ENCODE results near the gene DMTF1. TPM values are rescaled to one million over a fixed set of nuclear protein-coding genes. Genes with fewer than 3 reads are reported as not detected.
A peak's percentile ranks its signal among the peaks of the same experiment; 100 is the strongest.

Gene DMTF1
- total RNA-seq, 2 experiments from 2014 or later = 63.0 to 65.1 TPM

- Mint-ChIP-seq H3K9me3 (no peaks in the 10 kb centered on the region), H3K27me3 (peaks cover 3% of the 10 kb centered on the region), H3K4me1 (ENCODE audit: low read depth) (no peaks in the 10 kb centered on the region), H3K36me3 (ENCODE audit: low read depth) (no peaks in the 10 kb centered on the region), H3K27ac (no peak overlapping the region), H3K4me3 (no peak overlapping the region)
- ATAC-seq (peak; percentile 80), DNase-seq (no peak)
- ChIA-PET POLR2A (interaction anchor here (1.4 kb wide), 1 partner anchor 76 kb away, joined by 3 read pairs; the partner anchor contains the start of gene TMEM243), CTCF (no interaction called here)
- intact Hi-C loops (cut with micrococcal nuclease) = no loop called here
- TF ChIP-seq, protein P1, sequence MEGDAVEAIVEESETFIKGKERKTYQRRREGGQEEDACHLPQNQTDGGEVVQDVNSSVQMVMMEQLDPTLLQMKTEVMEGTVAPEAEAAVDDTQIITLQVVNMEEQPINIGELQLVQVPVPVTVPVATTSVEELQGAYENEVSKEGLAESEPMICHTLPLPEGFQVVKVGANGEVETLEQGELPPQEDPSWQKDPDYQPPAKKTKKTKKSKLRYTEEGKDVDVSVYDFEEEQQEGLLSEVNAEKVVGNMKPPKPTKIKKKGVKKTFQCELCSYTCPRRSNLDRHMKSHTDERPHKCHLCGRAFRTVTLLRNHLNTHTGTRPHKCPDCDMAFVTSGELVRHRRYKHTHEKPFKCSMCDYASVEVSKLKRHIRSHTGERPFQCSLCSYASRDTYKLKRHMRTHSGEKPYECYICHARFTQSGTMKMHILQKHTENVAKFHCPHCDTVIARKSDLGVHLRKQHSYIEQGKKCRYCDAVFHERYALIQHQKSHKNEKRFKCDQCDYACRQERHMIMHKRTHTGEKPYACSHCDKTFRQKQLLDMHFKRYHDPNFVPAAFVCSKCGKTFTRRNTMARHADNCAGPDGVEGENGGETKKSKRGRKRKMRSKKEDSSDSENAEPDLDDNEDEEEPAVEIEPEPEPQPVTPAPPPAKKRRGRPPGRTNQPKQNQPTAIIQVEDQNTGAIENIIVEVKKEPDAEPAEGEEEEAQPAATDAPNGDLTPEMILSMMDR (IDR thresholded peaks at IDR 0.05) = no peak
Measured at GRCh38 chr7:87144173-87144657, 8.0 kb upstream of the DMTF1 start.

- H3K27me3 Mint-ChIP-seq = no peaks in the 10 kb centered on the region
- TF ChIP-seq, protein P1 (IDR thresholded peaks at IDR 0.05) = no peak
- intact Hi-C loops (cut with micrococcal nuclease) = no loop called here
- no peak overlapping the region for H3K4me3 Mint-ChIP-seq
- no peak overlapping the region for H3K27ac Mint-ChIP-seq
- H3K9me3 Mint-ChIP-seq = no peaks in the 10 kb centered on the region
- no peak for ATAC-seq
- no peaks in the 10 kb centered on the region for H3K36me3 Mint-ChIP-seq (ENCODE audit: low read depth)
- no peak for DNase-seq
- ChIA-PET POLR2A (interaction anchor here (1.6 kb wide), 1 partner anchor 87 kb away, joined by 4 read pairs; the partner anchor contains the start of gene ELAPOR2), CTCF (interaction anchor here (1.3 to 5.1 kb wide), 6 partner anchors 11 to 220 kb away, joined by 3 to 51 read pairs (median 14); partner anchors contain the start of gene ELAPOR2)
- H3K4me1 Mint-ChIP-seq (ENCODE audit: low read depth) = no peaks in the 10 kb centered on the region
Measured at GRCh38 chr7:87146740-87147386, 5.4 kb upstream of the DMTF1 start.

GRCh38 chr7:87147500-87147899 lies 4.8 kb upstream of the DMTF1 start:
- H3K9me3 Mint-ChIP-seq = no peaks in the 10 kb centered on the region
- H3K36me3 Mint-ChIP-seq (ENCODE audit: low read depth) = no peaks in the 10 kb centered on the region
- no peak overlapping the region for H3K27ac Mint-ChIP-seq
- H3K27me3 Mint-ChIP-seq = no peaks in the 10 kb centered on the region
- CTCF ChIA-PET = interaction anchor here (0.7 to 5.1 kb wide), 20 partner anchors 8 to 231 kb away, joined by 3 to 51 read pairs (median 6); partner anchors contain the start of gene ELAPOR2
- TF ChIP-seq, protein P1 (IDR thresholded peaks at IDR 0.05) = no peak
- POLR2A ChIA-PET = interaction anchor here (1.6 kb wide), 1 partner anchor 88 kb away, joined by 4 read pairs; the partner anchor contains the start of gene ELAPOR2
- no peak for DNase-seq
- ATAC-seq = no peak
- intact Hi-C loops (cut with micrococcal nuclease) = no loop called here
- H3K4me1 Mint-ChIP-seq (ENCODE audit: low read depth) = no peaks in the 10 kb centered on the region
- no peak overlapping the region for H3K4me3 Mint-ChIP-seq

- intact Hi-C loops (cut with micrococcal nuclease) = loop anchor here (2.0 kb wide), 1 partner anchor 210 kb away; no protein-coding TSS in a partner anchor
- TF ChIP-seq, protein P1 (IDR thresholded peaks at IDR 0.05) = peak; percentile 62
- ATAC-seq = no peak
- no peak for DNase-seq
- ChIA-PET CTCF (interaction anchor here (0.8 to 5.1 kb wide), 26 partner anchors 9 to 234 kb away, joined by 3 to 51 read pairs (median 6); partner anchors contain the start of gene ELAPOR2), POLR2A (interaction anchor here (0.6 to 1.6 kb wide), 3 partner anchors 71 to 185 kb away, joined by 3 to 4 read pairs (median 3); partner anchors contain the start of genes ELAPOR2 and TMEM243)
- Mint-ChIP-seq H3K27ac (no peak overlapping the region), H3K4me1 (ENCODE audit: low read depth) (peaks cover 4% of the 10 kb centered on the region), H3K4me3 (no peak overlapping the region), H3K9me3 (no peaks in the 10 kb centered on the region), H3K36me3 (ENCODE audit: low read depth) (peaks cover 6% of the 10 kb centered on the region), H3K27me3 (no peaks in the 10 kb centered on the region)
Measured at GRCh38 chr7:87148332-87148955, 3.8 kb upstream of the DMTF1 start.

Data from activated CD8-positive, alpha-beta T cell treated with anti-CD3 and anti-CD28 coated beads for 36 hours (primary cell).